Panc1 (cell line): Measurements from ENCODE around the gene MAPKAP1.

Experiments used
- POLR2AphosphoS5 ChIP-seq: IDR thresholded peaks from 2 replicates; pipeline ENCODE4 v1.6.1; 2012; ENCODE audit warnings: mild to moderate bottlenecking, low read depth, low read length, moderate library complexity
- TF ChIP-seq, protein P1 (sequence below), 2 experiments: IDR thresholded peaks; 2 replicates each; pipeline ENCODE4 v1.6.1; 2011 to 2012; ENCODE audit warnings: low read depth in 2 of 2, control low read depth in 1 of 2, low read length in 1 of 2, mild to moderate bottlenecking in 1 of 2, moderate library complexity in 1 of 2; ENCODE audit not compliant: insufficient read depth in 1 of 2
- TF ChIP-seq, protein P2 (sequence below): fragments of 450-650 bp; IDR thresholded peaks from 2 replicates; pipeline ENCODE4 v1.5.1; 2017; ENCODE audit warnings: mild to moderate bottlenecking

DNA sequence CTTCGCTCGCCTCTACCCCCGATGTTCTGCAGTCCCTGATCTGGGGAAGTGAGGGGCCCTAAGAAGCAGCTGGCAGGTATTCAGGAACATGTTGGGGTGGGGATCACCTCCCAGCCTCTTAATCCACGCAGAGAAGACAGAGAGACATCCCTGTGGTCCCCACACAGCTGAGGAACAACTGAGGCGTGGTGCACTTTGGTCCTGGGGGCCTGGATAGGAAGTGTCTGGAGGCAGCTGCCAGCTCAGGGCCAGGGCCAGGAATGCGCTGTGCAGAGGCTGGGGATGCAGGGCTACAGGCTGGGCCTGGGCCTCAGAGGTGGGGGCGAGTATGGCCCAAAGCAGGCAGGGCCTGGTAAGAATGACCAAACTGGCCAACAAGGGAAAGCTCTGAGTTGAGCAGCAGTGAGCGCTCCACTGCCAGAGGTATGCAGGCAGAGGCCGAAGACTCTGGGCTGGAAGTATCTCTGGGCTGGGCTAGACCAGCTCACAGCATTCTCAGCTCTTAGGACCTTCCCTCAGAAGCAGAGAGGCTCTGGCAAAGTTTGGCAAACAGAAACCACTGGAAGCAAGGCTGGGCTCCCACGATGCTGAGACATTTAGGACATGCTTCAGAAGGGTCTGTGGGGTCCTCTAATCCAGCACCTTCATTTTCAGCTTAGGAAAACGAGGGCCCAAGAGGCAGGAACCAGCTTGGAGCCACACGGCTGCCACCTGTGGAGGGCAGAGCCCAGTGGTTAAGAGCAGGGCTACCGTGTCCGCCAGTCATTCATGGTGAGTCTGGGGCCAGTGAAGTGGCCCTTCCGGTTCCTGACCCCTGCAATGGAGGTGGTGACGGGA lies 271.0 kb downstream of the MAPKAP1 start:
- TF ChIP-seq, protein P1, sequence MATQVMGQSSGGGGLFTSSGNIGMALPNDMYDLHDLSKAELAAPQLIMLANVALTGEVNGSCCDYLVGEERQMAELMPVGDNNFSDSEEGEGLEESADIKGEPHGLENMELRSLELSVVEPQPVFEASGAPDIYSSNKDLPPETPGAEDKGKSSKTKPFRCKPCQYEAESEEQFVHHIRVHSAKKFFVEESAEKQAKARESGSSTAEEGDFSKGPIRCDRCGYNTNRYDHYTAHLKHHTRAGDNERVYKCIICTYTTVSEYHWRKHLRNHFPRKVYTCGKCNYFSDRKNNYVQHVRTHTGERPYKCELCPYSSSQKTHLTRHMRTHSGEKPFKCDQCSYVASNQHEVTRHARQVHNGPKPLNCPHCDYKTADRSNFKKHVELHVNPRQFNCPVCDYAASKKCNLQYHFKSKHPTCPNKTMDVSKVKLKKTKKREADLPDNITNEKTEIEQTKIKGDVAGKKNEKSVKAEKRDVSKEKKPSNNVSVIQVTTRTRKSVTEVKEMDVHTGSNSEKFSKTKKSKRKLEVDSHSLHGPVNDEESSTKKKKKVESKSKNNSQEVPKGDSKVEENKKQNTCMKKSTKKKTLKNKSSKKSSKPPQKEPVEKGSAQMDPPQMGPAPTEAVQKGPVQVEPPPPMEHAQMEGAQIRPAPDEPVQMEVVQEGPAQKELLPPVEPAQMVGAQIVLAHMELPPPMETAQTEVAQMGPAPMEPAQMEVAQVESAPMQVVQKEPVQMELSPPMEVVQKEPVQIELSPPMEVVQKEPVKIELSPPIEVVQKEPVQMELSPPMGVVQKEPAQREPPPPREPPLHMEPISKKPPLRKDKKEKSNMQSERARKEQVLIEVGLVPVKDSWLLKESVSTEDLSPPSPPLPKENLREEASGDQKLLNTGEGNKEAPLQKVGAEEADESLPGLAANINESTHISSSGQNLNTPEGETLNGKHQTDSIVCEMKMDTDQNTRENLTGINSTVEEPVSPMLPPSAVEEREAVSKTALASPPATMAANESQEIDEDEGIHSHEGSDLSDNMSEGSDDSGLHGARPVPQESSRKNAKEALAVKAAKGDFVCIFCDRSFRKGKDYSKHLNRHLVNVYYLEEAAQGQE (IDR thresholded peaks at IDR 0.05; ENCODE audit: insufficient read depth in 1 of 2, low read depth in 2 of 2, low read length in 1 of 2), result no peak
- TF ChIP-seq POLR2AphosphoS5, result no peak
- TF ChIP-seq, protein P2, sequence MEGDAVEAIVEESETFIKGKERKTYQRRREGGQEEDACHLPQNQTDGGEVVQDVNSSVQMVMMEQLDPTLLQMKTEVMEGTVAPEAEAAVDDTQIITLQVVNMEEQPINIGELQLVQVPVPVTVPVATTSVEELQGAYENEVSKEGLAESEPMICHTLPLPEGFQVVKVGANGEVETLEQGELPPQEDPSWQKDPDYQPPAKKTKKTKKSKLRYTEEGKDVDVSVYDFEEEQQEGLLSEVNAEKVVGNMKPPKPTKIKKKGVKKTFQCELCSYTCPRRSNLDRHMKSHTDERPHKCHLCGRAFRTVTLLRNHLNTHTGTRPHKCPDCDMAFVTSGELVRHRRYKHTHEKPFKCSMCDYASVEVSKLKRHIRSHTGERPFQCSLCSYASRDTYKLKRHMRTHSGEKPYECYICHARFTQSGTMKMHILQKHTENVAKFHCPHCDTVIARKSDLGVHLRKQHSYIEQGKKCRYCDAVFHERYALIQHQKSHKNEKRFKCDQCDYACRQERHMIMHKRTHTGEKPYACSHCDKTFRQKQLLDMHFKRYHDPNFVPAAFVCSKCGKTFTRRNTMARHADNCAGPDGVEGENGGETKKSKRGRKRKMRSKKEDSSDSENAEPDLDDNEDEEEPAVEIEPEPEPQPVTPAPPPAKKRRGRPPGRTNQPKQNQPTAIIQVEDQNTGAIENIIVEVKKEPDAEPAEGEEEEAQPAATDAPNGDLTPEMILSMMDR, result no peak
